PFSK-1 (cell line): ENCODE measurements around the gene ADAMTSL5.

ENCODE experiments used
- FOXP2 ChIP-seq: optimal IDR thresholded peaks from 2 replicates; pipeline ENCODE3; 2011; ENCODE audit warnings: borderline replicate concordance, control low read depth, inconsistent platforms; ENCODE audit not compliant: insufficient read depth; ENCODE audit errors: extremely low read length, extremely low read depth
- POLR2AphosphoS5 ChIP-seq: IDR thresholded peaks from 2 replicates; pipeline ENCODE4 v1.6.1; 2012; ENCODE audit warnings: low read depth, mild to moderate bottlenecking, control low read depth, low read length, moderate library complexity
- REST ChIP-seq, 2 experiments: IDR thresholded peaks; 2 replicates each; pipeline versions ENCODE4 v1.6.1 to v1.8.0; 2011 to 2012; ENCODE audit warnings: low read depth in 2 of 2, low read length in 2 of 2, control low read depth in 1 of 2, inconsistent platforms in 1 of 2, mild to moderate bottlenecking in 1 of 2, moderate library complexity in 1 of 2; ENCODE audit not compliant: insufficient read depth in 1 of 2
- SIN3A ChIP-seq: IDR thresholded peaks from 2 replicates; pipeline ENCODE4 v1.6.1; 2012; ENCODE audit warnings: mild to moderate bottlenecking, low read length, moderate library complexity, borderline replicate concordance; ENCODE audit not compliant: insufficient read depth
- TAF1 ChIP-seq: IDR thresholded peaks from 2 replicates; pipeline ENCODE4 v1.6.1; 2012; ENCODE audit warnings: low read length, control low read depth, borderline replicate concordance; ENCODE audit not compliant: insufficient read depth

Gene ADAMTSL5

GRCh38 chr19:1483979-1484428, 28.8 kb downstream of the ADAMTSL5 start:
- no peak for TF ChIP-seq FOXP2
- no peak for TF ChIP-seq POLR2AphosphoS5
- no peak for TF ChIP-seq TAF1
- TF ChIP-seq SIN3A = no peak
- no peak for TF ChIP-seq REST (IDR thresholded peaks at IDR 0.05; ENCODE audit: insufficient read depth in 1 of 2, low read depth in 2 of 2, low read length in 2 of 2)

GRCh38 chr19:1483131-1483978, 29.5 kb downstream of the ADAMTSL5 start:
- TF ChIP-seq REST (IDR thresholded peaks at IDR 0.05; ENCODE audit: insufficient read depth in 1 of 2, low read depth in 2 of 2, low read length in 2 of 2) (no peak), SIN3A (no peak), POLR2AphosphoS5 (no peak), TAF1 (no peak), FOXP2 (no peak)

GRCh38 chr19:1482361-1483130, 30.3 kb downstream of the ADAMTSL5 start:
- no peak for TF ChIP-seq SIN3A
- no peak for TF ChIP-seq TAF1
- no peak for TF ChIP-seq POLR2AphosphoS5
- TF ChIP-seq REST (IDR thresholded peaks at IDR 0.05; ENCODE audit: insufficient read depth in 1 of 2, low read depth in 2 of 2, low read length in 2 of 2) = no peak
- no peak for TF ChIP-seq FOXP2

- no peak for TF ChIP-seq POLR2AphosphoS5
Measured at GRCh38 chr19:1481893-1482360, 30.9 kb downstream of the ADAMTSL5 start.

- TF ChIP-seq POLR2AphosphoS5 (no peak), SIN3A (no peak), TAF1 (no peak), REST (IDR thresholded peaks at IDR 0.05; ENCODE audit: insufficient read depth in 1 of 2, low read depth in 2 of 2, low read length in 2 of 2) (no peak), FOXP2 (no peak)
Measured at GRCh38 chr19:1481224-1481892, 31.5 kb downstream of the ADAMTSL5 start.
